Endothelial cell of umbilical vein (primary cell): ENCODE results near the gene GTF2IRD1. TPM values are rescaled to one million over a fixed set of nuclear protein-coding genes. Genes with fewer than 3 reads are reported as not detected.
"Not testable (repeated sequence)": the region's sequence is repeated elsewhere in the genome, so short reads cannot be mapped to it uniquely, and the experiment has no call there.

Source experiments
- BruUV-seq: library from RNA; stranded (reverse); fragments of 400-500 nt; replicated peaks from 2 replicates; lab custom pipeline; 2021; lab: Mats Ljungman, UMichigan
- CTCF ChIA-PET: fragments of 300-600, 350-600 bp; sonication (Branson Sonifier 250); formaldehyde crosslinking; loops from one replicate; lab custom pipeline; 2021; ENCODE audit warnings: antibody characterized with exemption, inconsistent platforms; lab: Charles Lee
- POLR2A ChIA-PET: fragments of 300-600, 350-600 bp; sonication (Branson Sonifier 250); formaldehyde crosslinking; loops from one replicate; lab custom pipeline; 2021; ENCODE audit warnings: antibody characterized with exemption, inconsistent platforms; lab: Charles Lee
- DNase-seq: peaks from one replicate; pipeline ENCODE4 v3.0.0-alpha.2; 2011; ENCODE audit warnings: low read depth, low spot score
- FAIRE-seq: peaks from 2 replicates; lab custom pipeline; 2011; peaks lifted over from hg19 to GRCh38; lab: Jason Lieb, UNC
- H2AFZ ChIP-seq: 2 replicates; pipeline ENCODE4 v1.6.0; 2012; ENCODE audit warnings: low read depth, low read length, control low read depth, inconsistent platforms
- H3K27ac ChIP-seq: 2 replicates; pipeline ENCODE4 v1.5.1; 2011; ENCODE audit warnings: low read depth, mild to moderate bottlenecking, control low read depth, low read length, moderate library complexity; ENCODE audit not compliant: insufficient read depth
- H3K27me3 ChIP-seq, 2 experiments: 2 replicates each; pipeline versions ENCODE4 v1.6.0 to v1.6.1; 2011; ENCODE audit warnings: low read length in 2 of 2, mixed read lengths in 1 of 2; ENCODE audit not compliant: control insufficient read depth in 2 of 2, insufficient read depth in 2 of 2
- H3K36me3 ChIP-seq, 2 experiments: 2 replicates in 1 of 2; 3 replicates in 1 of 2; pipeline ENCODE4 v1.5.1; 2011; ENCODE audit warnings: low read length in 2 of 2, mild to moderate bottlenecking in 1 of 2, moderate library complexity in 1 of 2; ENCODE audit not compliant: control insufficient read depth in 2 of 2, insufficient read depth in 2 of 2; ENCODE audit errors: extremely low read depth in 1 of 2
- H3K4me1 ChIP-seq: 3 replicates; pipeline ENCODE4 v1.5.1; 2011; ENCODE audit warnings: mild to moderate bottlenecking, low read length; ENCODE audit not compliant: control insufficient read depth, insufficient read depth; ENCODE audit errors: extremely low read depth
- H3K4me2 ChIP-seq: 2 replicates; pipeline ENCODE4 v1.6.1; 2011; ENCODE audit warnings: low read length, control low read depth, mixed read lengths; ENCODE audit not compliant: insufficient read depth
- H3K4me3 ChIP-seq, 3 experiments: fragments of 200-600 bp in 1 of 3; sonication (generic), shearing (Covaris generic) in 1 of 3; replicated peaks in 1 of 3; 2 replicates each; pipeline ENCODE4 v1.5.1; 2011 to 2016; ENCODE audit warnings: control low read depth in 3 of 3, low read length in 3 of 3, mild to moderate bottlenecking in 2 of 3, inconsistent platforms in 1 of 3, low read depth in 1 of 3, moderate library complexity in 1 of 3; ENCODE audit not compliant: insufficient read depth in 1 of 3
- H3K79me2 ChIP-seq: 2 replicates; pipeline ENCODE4 v1.6.0; 2012; ENCODE audit warnings: low read length, inconsistent platforms; ENCODE audit not compliant: control insufficient read depth, insufficient read depth
- H3K9ac ChIP-seq: replicated peaks from 2 replicates; pipeline ENCODE3; 2011; ENCODE audit warnings: low read length, control low read depth; ENCODE audit not compliant: insufficient read depth; ENCODE audit errors: extremely low read depth
- H3K9me1 ChIP-seq: replicated peaks from 3 replicates; pipeline ENCODE4 v1.6.0; 2011; ENCODE audit warnings: mild to moderate bottlenecking, low read length; ENCODE audit not compliant: control insufficient read depth, insufficient read depth; ENCODE audit errors: extremely low read depth
- H3K9me3 ChIP-seq: replicated peaks from 2 replicates; pipeline ENCODE4 v1.5.1; 2012; ENCODE audit warnings: low read length, inconsistent platforms; ENCODE audit not compliant: control insufficient read depth, insufficient read depth
- H4K20me1 ChIP-seq: replicated peaks from 2 replicates; pipeline ENCODE3; 2011; ENCODE audit warnings: mild to moderate bottlenecking, low read length; ENCODE audit not compliant: control insufficient read depth, insufficient read depth; ENCODE audit errors: extremely low read depth
- CTCF ChIP-seq, 2 donors: IDR thresholded peaks; 1 replicate in 1 of 2; 2 replicates in 1 of 2; pipeline ENCODE4 v1.5.1; 2011; ENCODE audit warnings: low read length in 2 of 2, mild to moderate bottlenecking in 2 of 2, moderate library complexity in 2 of 2, control low read depth in 1 of 2, inconsistent platforms in 1 of 2, low read depth in 1 of 2; ENCODE audit not compliant: insufficient read depth in 1 of 2; ENCODE audit errors: extremely low read depth in 1 of 2
- EZH2 ChIP-seq: IDR thresholded peaks from 2 replicates; pipeline ENCODE4 v1.6.1; 2012; ENCODE audit warnings: borderline replicate concordance, low read depth, mild to moderate bottlenecking, moderate library complexity, low read length, inconsistent platforms; ENCODE audit not compliant: severe bottlenecking
- FOS ChIP-seq: IDR thresholded peaks from 2 replicates; pipeline ENCODE4 v1.6.1; 2011; ENCODE audit warnings: mild to moderate bottlenecking, low read length, moderate library complexity, borderline replicate concordance; ENCODE audit not compliant: insufficient read depth
- GATA2 ChIP-seq: IDR thresholded peaks from 2 replicates; pipeline ENCODE4 v1.7.0; 2011; ENCODE audit warnings: low read depth, mild to moderate bottlenecking, moderate library complexity, mixed read lengths, low read length; ENCODE audit not compliant: insufficient read length, insufficient read depth
- JUN ChIP-seq: IDR thresholded peaks from 2 replicates; pipeline ENCODE4 v1.6.1; 2011; ENCODE audit warnings: borderline replicate concordance, low read depth; ENCODE audit not compliant: insufficient read length, insufficient read depth
- MAX ChIP-seq: IDR thresholded peaks from 2 replicates; pipeline ENCODE4 v1.6.1; 2011; ENCODE audit not compliant: insufficient read depth, insufficient read length
- MYC ChIP-seq: IDR thresholded peaks from one replicate; pipeline ENCODE4 v1.6.1; 2011; ENCODE audit warnings: mild to moderate bottlenecking, low read depth, low read length
- POLR2A ChIP-seq: IDR thresholded peaks from 2 replicates; pipeline ENCODE4 v1.6.1; 2012; ENCODE audit warnings: low read depth, mild to moderate bottlenecking, control low read depth, low read length
- POLR2AphosphoS5 ChIP-seq: IDR thresholded peaks from 2 replicates; pipeline ENCODE4 v1.6.1; 2012; ENCODE audit warnings: low read depth, mild to moderate bottlenecking, control low read depth, low read length, moderate library complexity; ENCODE audit not compliant: insufficient read depth
- dilution Hi-C: fragments of 300-500 bp; cut with MboI; formaldehyde crosslinking; loops from one replicate; pipeline ENCODE4 v1.15.0; 2019; ENCODE audit warnings: low sequenced_read_pairs; ENCODE audit not compliant: extremely low pct_ligation_motif_present
- intact Hi-C: fragments of 100-400 bp; cut with micrococcal nuclease; formaldehyde crosslinking; loops from one replicate; pipeline ENCODE4 v1.10.0; 2022
- polyA plus RNA-seq, 4 experiments: library from polyadenylated mRNA; depleted of rRNA in 3 of 4; stranded (reverse) in 3 of 4; unstranded in 1 of 4; fragments of >200 nt; gene quantifications; 2 replicates each; pipeline versions ENCODE4 v1.2.1 to v1.2.3, GENCODE V29; 2011 to 2012; ENCODE audit warnings: missing spikeins in 1 of 4
- total RNA-seq: library from RNA; stranded (reverse); gene quantifications from 2 replicates; pipeline ENCODE4 v1.2.3, GENCODE V29; 2021

GTF2IRD1 gene
- total and polyA plus RNA-seq, 2 donors (not counting 3 experiments of a cell fraction or from before 2014, with no cell fraction given) = 14.2 to 24.2 TPM

DNA sequence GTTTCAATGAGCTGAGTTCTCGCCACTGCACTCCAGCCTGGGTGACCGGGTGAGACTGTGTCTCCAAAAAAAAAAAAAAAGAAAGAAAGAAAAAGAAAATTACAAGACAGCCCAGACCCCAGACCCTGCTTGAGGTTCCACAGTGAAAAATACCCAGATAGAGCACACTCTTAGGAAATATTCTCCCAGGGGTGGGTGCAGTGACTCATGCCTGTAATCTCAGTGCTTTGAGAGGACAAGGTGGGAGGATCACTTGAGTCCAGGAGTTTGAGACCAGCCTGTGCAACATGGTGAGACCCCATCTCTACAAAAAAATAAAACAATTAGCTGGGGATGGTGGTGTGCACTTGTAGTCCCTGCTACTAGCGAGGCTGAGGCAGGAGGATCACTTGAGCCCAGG is 41.1 kb upstream of the GTF2IRD1 start:
- POLR2A ChIA-PET = no interaction called here
- H3K79me2 ChIP-seq = no peaks in the 10 kb centered on the region
- CTCF ChIA-PET = interaction anchor here (0.5 to 2.1 kb wide), 3 partner anchors 12 to 308 kb away, joined by 4 to 10 read pairs (median 9); no protein-coding TSS in a partner anchor
- no peak overlapping the region for H3K4me3 ChIP-seq
- no peaks in the 10 kb centered on the region for H3K9me3 ChIP-seq
- H3K27me3 ChIP-seq = no peaks in the 10 kb centered on the region
- DNase-seq = no peak
- TF ChIP-seq JUN (no peak), CTCF (IDR thresholded peaks at IDR 0.05; ENCODE audit: extremely low read depth in 1 of 2, insufficient read depth in 1 of 2, low read depth in 1 of 2, low read length in 2 of 2) (no peak), POLR2A (no peak), MYC (no peak), GATA2 (no peak), EZH2 (no peak), MAX (no peak), POLR2AphosphoS5 (no peak), FOS (no peak)
- no peaks in the 10 kb centered on the region for H3K36me3 ChIP-seq
- no peak overlapping the region for H3K9ac ChIP-seq
- H3K27ac ChIP-seq = no peak overlapping the region
- H3K4me1 ChIP-seq = no peaks in the 10 kb centered on the region
- H3K9me1 ChIP-seq = no peaks in the 10 kb centered on the region
- no TSS peak for BruUV-seq
- intact Hi-C loops (no loop called here), dilution Hi-C loops (no loop called here)
- no peaks in the 10 kb centered on the region for H4K20me1 ChIP-seq
- no peak for FAIRE-seq
- H3K4me2 ChIP-seq = no peak overlapping the region
- H2AFZ ChIP-seq = no peak overlapping the region

GRCh38 chr7:74414595-74415333 is 38.9 kb upstream of the GTF2IRD1 start:
- DNase-seq, H3K36me3 ChIP-seq, H3K27me3 ChIP-seq, H3K9ac ChIP-seq, H3K4me3 ChIP-seq, dilution Hi-C loops, H3K79me2 ChIP-seq, FAIRE-seq, H3K4me1 ChIP-seq, H4K20me1 ChIP-seq, H3K4me2 ChIP-seq, H3K27ac ChIP-seq, BruUV-seq, H3K9me3 ChIP-seq, H3K9me1 ChIP-seq, H2AFZ ChIP-seq: not testable (repeated sequence)
- ChIA-PET POLR2A (interaction anchor here (0.7 kb wide), 1 partner anchor 13 kb away, joined by 3 read pairs; no protein-coding TSS in a partner anchor), CTCF (interaction anchor here (6.6 kb wide), 1 partner anchor 152 kb away, joined by 64 read pairs; no protein-coding TSS in a partner anchor)
- intact Hi-C loops = loop anchor here (5.0 kb wide), 1 partner anchor 243 kb away; the partner anchor contains the start of gene GTF2I
